Bronchial epithelial cell (primary cell): Measurements from ENCODE around the gene PGBD5. TPM values are rescaled to one million over a fixed set of nuclear protein-coding genes. Genes with fewer than 3 reads are reported as not detected.

ENCODE experiments used
- DNase-seq: peaks from one replicate; pipeline ENCODE4 v3.0.0-alpha.2; 2010; ENCODE audit warnings: low read depth
- FAIRE-seq: peaks from 2 replicates; lab custom pipeline; 2011; peaks lifted over from hg19 to GRCh38; lab: Jason Lieb, UNC
- H3K27me3 ChIP-seq: 2 replicates; pipeline ENCODE4 v1.5.1; 2011; ENCODE audit warnings: low read length; ENCODE audit not compliant: control insufficient read depth, insufficient read depth
- H3K36me3 ChIP-seq: 2 replicates; pipeline ENCODE4 v1.5.1; 2011; ENCODE audit warnings: low read length; ENCODE audit not compliant: control insufficient read depth, insufficient read depth
- H3K4me3 ChIP-seq: 2 replicates; pipeline ENCODE4 v1.5.1; 2011; ENCODE audit warnings: mild to moderate bottlenecking, low read depth, low read length, control low read depth
- CTCF ChIP-seq: IDR thresholded peaks from 2 replicates; pipeline ENCODE4 v1.5.1; 2011; ENCODE audit warnings: mild to moderate bottlenecking, moderate library complexity, low read length, control low read depth, inconsistent platforms; ENCODE audit not compliant: insufficient read depth, severe bottlenecking
- total RNA-seq: library from RNA; depleted of rRNA; stranded (reverse); fragments of >200 nt; gene quantifications from 2 replicates; pipeline ENCODE4 v1.2.1, GENCODE V29; 2014

PGBD5 gene
- total RNA-seq, 1 donor from 2014 or later: under 0.01 TPM

- no peak for FAIRE-seq
- no peaks in the 10 kb centered on the region for H3K27me3 ChIP-seq
- peak; percentile 18 for DNase-seq
- H3K36me3 ChIP-seq: no peaks in the 10 kb centered on the region
- TF ChIP-seq CTCF: no peak
- H3K4me3 ChIP-seq: no peak overlapping the region
These were observed 44.1 kb downstream of the PGBD5 start for GRCh38 chr1:230382001-230382491.

GRCh38 chr1:230381585-230381984 lies 44.5 kb downstream of the PGBD5 start:
- no peak for DNase-seq

GRCh38 chr1:230381049-230381467 lies 45.1 kb downstream of the PGBD5 start:
- FAIRE-seq: no peak

More at GRCh38 chr1:230381585-230381984, 44.5 kb downstream of the PGBD5 start:
- no peak for FAIRE-seq
- Histone ChIP-seq H3K27me3 (no peaks in the 10 kb centered on the region), H3K36me3 (no peaks in the 10 kb centered on the region), H3K4me3 (no peak overlapping the region)
- TF ChIP-seq CTCF: no peak

GRCh38 chr1:230379928-230380327 lies 46.2 kb downstream of the PGBD5 start:
- no peak overlapping the region for H3K4me3 ChIP-seq
- DNase-seq (no peak), FAIRE-seq (no peak)
- no peaks in the 10 kb centered on the region for H3K36me3 ChIP-seq
- TF ChIP-seq CTCF: no peak
- H3K27me3 ChIP-seq: no peaks in the 10 kb centered on the region

More at GRCh38 chr1:230381049-230381467, 45.1 kb downstream of the PGBD5 start:
- DNase-seq: no peak
- Histone ChIP-seq H3K27me3 (no peaks in the 10 kb centered on the region), H3K4me3 (no peak overlapping the region), H3K36me3 (no peaks in the 10 kb centered on the region)
- no peak for TF ChIP-seq CTCF

- H3K27me3 ChIP-seq: no peaks in the 10 kb centered on the region
- TF ChIP-seq CTCF: no peak
- no peak for DNase-seq
- no peak overlapping the region for H3K4me3 ChIP-seq
- FAIRE-seq: no peak
- H3K36me3 ChIP-seq: no peaks in the 10 kb centered on the region
These were observed 46.7 kb downstream of the PGBD5 start for GRCh38 chr1:230379462-230379861.

GRCh38 chr1:230377851-230378250 lies 48.3 kb downstream of the PGBD5 start:
- no peaks in the 10 kb centered on the region for H3K27me3 ChIP-seq
- no peak overlapping the region for H3K4me3 ChIP-seq
- TF ChIP-seq CTCF: no peak
- H3K36me3 ChIP-seq: no peaks in the 10 kb centered on the region
- DNase-seq (no peak), FAIRE-seq (no peak)
